K562 (cell line): Measurements from ENCODE around the gene OR2AJ1. TPM values are rescaled to one million over a fixed set of nuclear protein-coding genes. Genes with fewer than 3 reads are reported as not detected.

Experiments
- ATAC-seq: fragments of 200-7000 bp; cut with Tn5 transposase; 3 replicates; pipeline ENCODE4 v1.9.1; 2020; ENCODE audit warnings: moderate library complexity
- BruUV-seq: library from RNA; stranded (reverse); fragments of 400-500 nt; replicated peaks from 2 replicates; lab custom pipeline; 2021; lab: Mats Ljungman, UMichigan
- CTCF ChIA-PET: fragments of 300-600 bp; formaldehyde crosslinking; extraction: SDS; loops from one replicate; lab custom pipeline; 2021; ENCODE audit warnings: low intra/inter-chr PET ratio; lab: Yijun Ruan, JAX
- POLR2A ChIA-PET: fragments of 300-600, 350-650 bp; sonication (Branson Sonifier 250); formaldehyde crosslinking; extraction: SDS; loops from one replicate; lab custom pipeline; 2021; ENCODE audit warnings: antibody characterized with exemption, inconsistent platforms; lab: Yijun Ruan, JAX
- DNase-seq, 4 experiments: peaks; one replicate each; pipeline versions ENCODE4 v3.0.0 to v3.0.0-alpha.2; 2011 to 2018; ENCODE audit warnings: low spot score in 3 of 4, mixed read lengths in 3 of 4; ENCODE audit errors: extremely low read depth in 1 of 4
- FAIRE-seq: peaks from 2 replicates; lab custom pipeline; 2011; peaks lifted over from hg19 to GRCh38; lab: Jason Lieb, UNC
- H2AFZ ChIP-seq: 2 replicates; pipeline ENCODE4 v1.6.0; 2011; ENCODE audit warnings: low read depth, low read length, control low read depth, inconsistent platforms
- H3K27ac ChIP-seq: fragments of 200-600 bp; 3 replicates; pipeline ENCODE4 v1.8.0; 2011; ENCODE audit warnings: low read depth, mild to moderate bottlenecking, control low read depth, inconsistent platforms, low read length, moderate library complexity, mixed read lengths; ENCODE audit errors: extremely low read depth
- H3K27me3 ChIP-seq, 2 experiments: fragments of 300-600 bp in 1 of 2; 2 replicates in 1 of 2; 3 replicates in 1 of 2; pipeline versions ENCODE4 v1.6.0 to v1.8.0; 2011; ENCODE audit warnings: inconsistent platforms in 2 of 2, low read length in 2 of 2, mild to moderate bottlenecking in 1 of 2, mixed read lengths in 1 of 2, moderate library complexity in 1 of 2; ENCODE audit not compliant: control insufficient read depth in 2 of 2, insufficient read depth in 2 of 2
- H3K36me3 ChIP-seq: fragments of 300-600 bp; 3 replicates; pipeline ENCODE4 v1.8.0; 2011; ENCODE audit warnings: mild to moderate bottlenecking, low read length, inconsistent platforms; ENCODE audit not compliant: control insufficient read depth, insufficient read depth
- H3K4me1 ChIP-seq, 2 experiments: fragments of 200-600 bp in 1 of 2; replicated peaks in 1 of 2; 2 replicates in 1 of 2; 3 replicates in 1 of 2; pipeline versions ENCODE4 v1.5.1 to v1.8.0; 2011; ENCODE audit warnings: inconsistent platforms in 2 of 2, low read length in 2 of 2, mild to moderate bottlenecking in 1 of 2, mixed read lengths in 1 of 2, moderate library complexity in 1 of 2; ENCODE audit not compliant: control insufficient read depth in 2 of 2, insufficient read depth in 2 of 2
- H3K4me2 ChIP-seq: 2 replicates; pipeline ENCODE4 v1.6.1; 2011; ENCODE audit warnings: low read length, control low read depth, inconsistent platforms, mixed read lengths; ENCODE audit not compliant: insufficient read depth
- H3K4me3 ChIP-seq: fragments of 200-600 bp; sonication (generic), shearing (Covaris generic); 2 replicates; pipeline ENCODE4 v1.5.1; 2016; ENCODE audit warnings: control low read depth, inconsistent platforms
- H3K79me2 ChIP-seq: fragments of 200-600 bp; 3 replicates; pipeline ENCODE4 v1.8.0; 2011; ENCODE audit warnings: low read length, inconsistent platforms; ENCODE audit not compliant: control insufficient read depth, insufficient read depth
- H3K9ac ChIP-seq, 2 experiments: 2 replicates each; pipeline versions ENCODE4 v1.6.0 to v1.6.1; 2011; ENCODE audit warnings: low read depth in 2 of 2, low read length in 2 of 2, control low read depth in 1 of 2, inconsistent platforms in 1 of 2, mild to moderate bottlenecking in 1 of 2, mixed read lengths in 1 of 2; ENCODE audit not compliant: insufficient read depth in 1 of 2
- H3K9me1 ChIP-seq: one replicate; pipeline ENCODE4 v1.6.0; 2011; ENCODE audit warnings: inconsistent platforms, mild to moderate bottlenecking, low read length, moderate library complexity; ENCODE audit not compliant: control insufficient read depth, insufficient read depth
- H3K9me3 ChIP-seq: replicated peaks from 2 replicates; pipeline ENCODE4 v1.5.1; 2011; ENCODE audit warnings: low read depth, low read length, inconsistent platforms; ENCODE audit not compliant: control insufficient read depth, insufficient read depth
- H4K20me1 ChIP-seq: replicated peaks from 2 replicates; pipeline ENCODE4 v1.6.1; 2011; ENCODE audit warnings: low read length, inconsistent platforms, mixed read lengths; ENCODE audit not compliant: control insufficient read depth, insufficient read depth
- ADNP ChIP-seq: fragments of 200-800 bp; sonication (Bioruptor generic); IDR thresholded peaks from 2 replicates; pipeline ENCODE4 v1.6.1; 2016; ENCODE audit warnings: missing genetic modification characterization, missing compliant biosample characterization
- ETV6 ChIP-seq, 3 experiments: fragments of 150-350 bp in 1 of 3; sonication (generic) in 1 of 3; formaldehyde crosslinking in 1 of 3; IDR thresholded peaks; 2 replicates each; pipeline versions ENCODE4 v1.6.1 to v1.8.0; 2014 to 2022; ENCODE audit warnings: borderline replicate concordance in 2 of 3, low read depth in 2 of 3, antibody characterized with exemption in 1 of 3, low read length in 1 of 3, mild to moderate bottlenecking in 1 of 3, missing genetic modification reagents in 1 of 3
- EZH2 ChIP-seq: IDR thresholded peaks from 2 replicates; pipeline ENCODE4 v1.6.1; 2012; ENCODE audit warnings: low read depth, mild to moderate bottlenecking, inconsistent platforms, low read length, borderline replicate concordance
- GTF3C2 ChIP-seq: IDR thresholded peaks from 3 replicates; pipeline ENCODE4 v1.6.1; 2011; ENCODE audit warnings: borderline replicate concordance, mild to moderate bottlenecking, moderate library complexity; ENCODE audit not compliant: insufficient read length; ENCODE audit errors: extremely low read depth
- HINFP ChIP-seq: fragments of 450-650 bp; conservative IDR thresholded peaks from 2 replicates; pipeline ENCODE4 v1.6.1; 2016; ENCODE audit warnings: missing genetic modification characterization, low read depth, mild to moderate bottlenecking, control low read depth, missing compliant biosample characterization
- IRF9 ChIP-seq: fragments of 450-650 bp; IDR thresholded peaks from 2 replicates; pipeline ENCODE4 v1.6.1; 2016; ENCODE audit warnings: missing biosample characterization, missing genetic modification characterization
- MTA3 ChIP-seq: fragments of 450-650 bp; formaldehyde crosslinking; IDR thresholded peaks from 2 replicates; pipeline ENCODE4 v1.6.1; 2017; ENCODE audit warnings: mild to moderate bottlenecking, borderline replicate concordance
- RBFOX2 ChIP-seq: fragments of 200-400 bp; formaldehyde crosslinking; IDR thresholded peaks from 2 replicates; pipeline ENCODE4 v1.6.1; 2017; ENCODE audit warnings: low read depth, mild to moderate bottlenecking, low read length, moderate library complexity
- SMARCC2 ChIP-seq: fragments of 450-650 bp; IDR thresholded peaks from 2 replicates; pipeline ENCODE4 v1.6.1; 2017; ENCODE audit warnings: antibody characterized with exemption, moderate library complexity, mild to moderate bottlenecking, low read depth
- SMC3 ChIP-seq: conservative IDR thresholded peaks from 2 replicates; pipeline ENCODE4 v1.6.1; 2011; ENCODE audit warnings: low read depth, low read length, improper control_type of control experiment; ENCODE audit not compliant: insufficient read depth
- WGBS: fragments of 100-300 bp; shearing (Covaris generic); methylation state at CpG from one replicate; pipeline ENCODE4 v1.1.6; 2016; ENCODE audit warnings: low coverage, mixed read lengths; ENCODE audit not compliant: insufficient coverage; ENCODE audit errors: missing lambda C conversion rate; 5-methylcytosine and 5-hydroxymethylcytosine counted together
- in situ Hi-C: fragments of 300-500 bp; cut with MboI; formaldehyde crosslinking; loops from 4 replicates; pipeline ENCODE4 v1.15.0; 2018; ENCODE audit warnings: inconsistent platforms, mixed read lengths
- intact Hi-C: fragments of 100-400 bp; cut with micrococcal nuclease; formaldehyde crosslinking; loops from 2 replicates; pipeline ENCODE4 v1.14.2; 2022
- polyA plus RNA-seq, 8 experiments: library from polyadenylated mRNA; depleted of rRNA in 4 of 8; stranded (reverse) in 5 of 8; unstranded in 3 of 8; fragments of >200 nt; fragmentation: Nextera tagmentation in 2 of 8; fragmentation: Illumina TruSeq in 1 of 8; extraction: Ambion mirVana in 2 of 8; extraction: Trizol in 1 of 8; gene quantifications; 2 replicates each; pipeline versions ENCODE4 v1.2.1 to v1.2.3, GENCODE V29; 2011 to 2014; ENCODE audit warnings: inconsistent platforms in 1 of 8, missing spikeins in 1 of 8
- total RNA-seq, 7 experiments: library from RNA; depleted of rRNA in 6 of 7; stranded (reverse); fragments of >200 nt in 6 of 7; fragmentation: Illumina TruSeq in 2 of 7; extraction: Trizol in 2 of 7; gene quantifications; 2 replicates each; pipeline versions ENCODE4 v1.2.1 to v1.2.3, GENCODE V29; 2011 to 2021; ENCODE audit warnings: low replicate concordance in 1 of 7

OR2AJ1 gene
- total and polyA plus RNA-seq, 9 of the 15 experiments (the other 6 are each of a cell fraction or from before 2014, with no cell fraction given), result not detected

- Histone ChIP-seq H3K4me3 (no peak overlapping the region), H2AFZ (no peak overlapping the region), H3K27ac (no peak overlapping the region), H3K4me2 (no peak overlapping the region), H3K79me2 (no peaks in the 10 kb centered on the region), H4K20me1 (no peaks in the 10 kb centered on the region), H3K9me1 (no peaks in the 10 kb centered on the region), H3K9me3 (0 out of 2 replicates have a peak, but pooled peaks cover 7% of the 10 kb centered on the region), H3K4me1 (no peaks in the 10 kb centered on the region), H3K27me3 (no peaks in the 10 kb centered on the region), H3K36me3 (no peaks in the 10 kb centered on the region), H3K9ac (no peak overlapping the region)
- CTCF ChIA-PET, result no interaction called here
- DNase-seq (no peak), FAIRE-seq (no peak), ATAC-seq (no peak)
- in situ Hi-C loops (no loop called here), intact Hi-C loops (no loop called here)
- TF ChIP-seq IRF9 (tag), result no peak
- no peak for TF ChIP-seq EZH2
- TF ChIP-seq GTF3C2, result no peak
- TF ChIP-seq SMARCC2, result no peak
- TF ChIP-seq MTA3, result no peak
- no peak for TF ChIP-seq ETV6 (IDR thresholded peaks at IDR 0.05; ENCODE audit: borderline replicate concordance in 1 of 2, low read depth in 2 of 2, low read length in 1 of 2)
- no peak for TF ChIP-seq ETV6 (CRISPR knock-in tag; IDR thresholded peaks at IDR 0.05; ENCODE audit: borderline replicate concordance)
- no peak for TF ChIP-seq HINFP (tag)
- TF ChIP-seq SMC3, result no peak
- TF ChIP-seq RBFOX2, result no peak
- TF ChIP-seq ADNP, result no peak
- no TSS peak for BruUV-seq
- 2% methylated on average over 3 of the region's 3 CpGs for WGBS
- POLR2A ChIA-PET, result no interaction called here
These were observed 37.1 kb downstream of the OR2AJ1 start for GRCh38 chr1:247961791-247962190.
